Uterus (tissue), 4 donors: ENCODE data around the gene TDRD10. TPM values are rescaled to one million over a fixed set of nuclear protein-coding genes. Genes with fewer than 3 reads are reported as not detected.

Experiments used
- DNase-seq, 2 donors: peaks; one replicate each; pipeline ENCODE4 v3.0.0-alpha.2; 2019 to 2020
- H3K27ac ChIP-seq, 2 donors: fragments of 200-600 bp; sonication (generic); 1 replicate in 1 of 2; 2 replicates in 1 of 2; pipeline ENCODE4 v1.5.1; 2016 to 2018
- H3K27me3 ChIP-seq, 2 donors: fragments of 200-600 bp; sonication (generic); one replicate each; pipeline ENCODE4 v1.5.1; 2018 to 2019; ENCODE audit warnings: control low read depth in 1 of 2
- H3K36me3 ChIP-seq, 2 donors: fragments of 200-600 bp; sonication (generic); one replicate each; pipeline ENCODE4 v1.5.1; 2019; ENCODE audit warnings: control low read depth in 1 of 2
- H3K4me1 ChIP-seq, 2 donors: fragments of 200-600 bp; sonication (generic); one replicate each; pipeline ENCODE4 v1.5.1; 2018 to 2019; ENCODE audit warnings: control low read depth in 1 of 2
- H3K4me3 ChIP-seq, 2 donors: fragments of 200-600 bp; sonication (generic); 1 replicate in 1 of 2; 2 replicates in 1 of 2; pipeline ENCODE4 v1.5.1; 2018 to 2019; ENCODE audit warnings: mild to moderate bottlenecking in 1 of 2
- H3K9me3 ChIP-seq, 2 donors: fragments of 200-600 bp; sonication (generic); one replicate each; pipeline ENCODE4 v1.5.1; 2019; ENCODE audit warnings: control low read depth in 1 of 2
- POLR2A ChIP-seq, 2 donors: fragments of 450-650 bp; IDR thresholded peaks; one replicate each; pipeline ENCODE4 v1.6.1; 2016; ENCODE audit warnings: antibody characterized with exemption in 2 of 2, mild to moderate bottlenecking in 1 of 2, moderate library complexity in 1 of 2
- intact Hi-C: fragments of 100-400 bp; cut with DNase I; formaldehyde crosslinking; loops from one replicate; pipeline ENCODE4 v1.15.1; 2023; ENCODE audit warnings: low total_unique reads
- total RNA-seq, 4 donors: library from RNA; depleted of rRNA in 3 of 4; stranded (reverse); fragments of >200 nt in 3 of 4; gene quantifications; one replicate each; pipeline versions ENCODE4 v1.1.0 to v1.2.4, GENCODE V29; 2014 to 2023
- TF ChIP-seq, protein P1 (sequence below), 4 experiments: fragments of 200-600 bp in 2 of 4; fragments of 450-650 bp in 2 of 4; sonication (generic) in 2 of 4; IDR thresholded peaks; one replicate each; pipeline ENCODE4 v1.5.1; 2016 to 2019; ENCODE audit warnings: antibody characterized with exemption in 4 of 4, mild to moderate bottlenecking in 2 of 4, moderate library complexity in 1 of 4
- donor health status: DM: yes; HTN: yes; CAD: no.

Gene TDRD10
- total RNA-seq, 4 donors from 2014 or later, result 1.3 to 19.7 (median 6.9) TPM

DNA sequence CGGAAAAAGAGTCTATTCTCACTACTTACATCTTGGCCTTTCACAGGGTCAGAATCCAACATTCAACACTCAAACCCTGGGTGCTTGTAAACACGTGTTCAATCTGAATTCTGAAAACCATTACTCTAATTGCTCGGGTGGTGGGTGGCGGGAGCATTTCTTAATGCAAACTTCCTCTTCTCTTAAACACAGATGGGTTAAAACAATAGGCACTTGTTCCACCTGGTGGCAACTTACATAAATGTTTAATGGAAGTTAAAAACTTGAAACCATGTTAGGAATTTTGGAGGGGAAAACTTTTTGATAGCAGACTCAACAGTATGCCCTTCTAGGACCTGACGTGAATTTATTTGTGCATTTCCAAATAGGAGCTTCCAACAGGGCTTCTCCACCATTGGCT, 23.4 kb upstream of the TDRD10 start:
- Histone ChIP-seq H3K27ac (no peak overlapping the region), H3K36me3 (no peaks in the 10 kb centered on the region), H3K4me1 (no peaks in the 10 kb centered on the region), H3K4me3 (no peak overlapping the region), H3K9me3 (no peaks in the 10 kb centered on the region), H3K27me3 (no peaks in the 10 kb centered on the region)
- TF ChIP-seq, protein P1, sequence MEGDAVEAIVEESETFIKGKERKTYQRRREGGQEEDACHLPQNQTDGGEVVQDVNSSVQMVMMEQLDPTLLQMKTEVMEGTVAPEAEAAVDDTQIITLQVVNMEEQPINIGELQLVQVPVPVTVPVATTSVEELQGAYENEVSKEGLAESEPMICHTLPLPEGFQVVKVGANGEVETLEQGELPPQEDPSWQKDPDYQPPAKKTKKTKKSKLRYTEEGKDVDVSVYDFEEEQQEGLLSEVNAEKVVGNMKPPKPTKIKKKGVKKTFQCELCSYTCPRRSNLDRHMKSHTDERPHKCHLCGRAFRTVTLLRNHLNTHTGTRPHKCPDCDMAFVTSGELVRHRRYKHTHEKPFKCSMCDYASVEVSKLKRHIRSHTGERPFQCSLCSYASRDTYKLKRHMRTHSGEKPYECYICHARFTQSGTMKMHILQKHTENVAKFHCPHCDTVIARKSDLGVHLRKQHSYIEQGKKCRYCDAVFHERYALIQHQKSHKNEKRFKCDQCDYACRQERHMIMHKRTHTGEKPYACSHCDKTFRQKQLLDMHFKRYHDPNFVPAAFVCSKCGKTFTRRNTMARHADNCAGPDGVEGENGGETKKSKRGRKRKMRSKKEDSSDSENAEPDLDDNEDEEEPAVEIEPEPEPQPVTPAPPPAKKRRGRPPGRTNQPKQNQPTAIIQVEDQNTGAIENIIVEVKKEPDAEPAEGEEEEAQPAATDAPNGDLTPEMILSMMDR (IDR thresholded peaks at IDR 0.05), result no peak
- TF ChIP-seq POLR2A (IDR thresholded peaks at IDR 0.05), result no peak
- intact Hi-C loops, result no loop called here
- DNase-seq, result no peak

DNA sequence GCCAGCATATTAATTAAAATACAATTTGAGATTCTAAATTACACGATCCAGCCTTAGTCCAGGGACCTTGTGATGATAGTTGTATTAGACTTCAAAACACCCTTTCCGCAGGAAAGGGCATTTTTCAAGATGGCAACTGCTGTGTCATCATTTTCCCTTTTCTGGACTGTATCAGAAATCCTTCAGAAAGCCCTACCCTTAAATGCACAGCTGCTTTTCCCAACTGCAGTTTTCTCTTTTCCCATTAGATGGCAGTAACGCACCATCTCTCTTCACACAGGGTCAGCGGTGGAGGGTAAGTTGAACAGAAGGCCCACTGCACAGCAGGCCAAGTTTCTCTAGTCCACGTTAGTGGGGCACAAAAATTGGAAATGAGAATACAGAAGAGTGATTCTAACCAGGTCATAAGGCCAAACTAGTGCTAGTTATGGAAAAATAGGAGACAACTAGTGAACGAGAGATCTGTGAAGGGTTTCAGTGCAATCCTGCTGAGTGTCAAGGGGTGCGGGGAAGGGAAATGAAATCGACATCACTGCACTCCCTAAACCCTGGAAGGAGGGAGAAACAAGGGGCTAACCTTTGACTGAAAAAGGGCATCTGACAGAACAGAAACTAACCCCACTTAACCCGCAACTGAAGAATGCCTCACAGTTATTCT, 22.1 kb upstream of the TDRD10 start:
- DNase-seq, result peak; percentile 69 to 77
- H3K4me1 ChIP-seq, result no peaks in the 10 kb centered on the region
- peak overlapping the region in 1 of 2 donors; percentile 39 for H3K27ac ChIP-seq
- H3K27me3 ChIP-seq, result no peaks in the 10 kb centered on the region
- TF ChIP-seq, protein P1 (IDR thresholded peaks at IDR 0.05), result peak; percentile 87 to 98 (median 95)
- no peak for TF ChIP-seq POLR2A (IDR thresholded peaks at IDR 0.05)
- intact Hi-C loops, result loop anchor here (5.0 kb wide), 1 partner anchor 62 kb away; no protein-coding TSS in a partner anchor
- H3K9me3 ChIP-seq, result no peaks in the 10 kb centered on the region
- no peaks in the 10 kb centered on the region for H3K36me3 ChIP-seq
- no peak overlapping the region for H3K4me3 ChIP-seq

DNA sequence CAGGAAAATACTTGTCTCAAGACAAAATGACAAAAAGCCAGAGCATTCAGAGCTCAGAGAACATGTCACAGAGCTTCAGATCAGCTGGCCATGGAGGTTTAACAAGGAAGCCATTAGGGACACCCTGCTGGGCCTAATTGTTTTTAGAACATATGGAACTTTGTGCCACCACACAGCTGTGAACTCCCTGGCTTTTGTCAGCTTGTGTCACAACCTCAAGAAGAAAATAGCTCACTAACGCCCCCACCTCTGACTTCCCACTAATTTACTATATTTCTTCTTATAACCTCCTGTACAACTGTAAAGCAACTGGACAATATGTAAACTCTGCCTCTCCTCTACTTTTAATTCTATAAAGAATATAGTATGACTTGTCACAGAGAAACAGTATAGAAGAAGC, 21.0 kb upstream of the TDRD10 start:
- H3K27me3 ChIP-seq, result no peaks in the 10 kb centered on the region
- H3K36me3 ChIP-seq, result no peaks in the 10 kb centered on the region
- H3K4me1 ChIP-seq, result no peaks in the 10 kb centered on the region
- no peak for TF ChIP-seq POLR2A (IDR thresholded peaks at IDR 0.05)
- TF ChIP-seq, protein P1 (IDR thresholded peaks at IDR 0.05), result no peak
- DNase-seq, result no peak
- no peak overlapping the region for H3K4me3 ChIP-seq
- intact Hi-C loops, result loop anchor here (5.0 kb wide), 1 partner anchor 61 kb away; no protein-coding TSS in a partner anchor
- no peaks in the 10 kb centered on the region for H3K9me3 ChIP-seq
- H3K27ac ChIP-seq, result peak overlapping the region in 1 of 2 donors; percentile 39

DNA sequence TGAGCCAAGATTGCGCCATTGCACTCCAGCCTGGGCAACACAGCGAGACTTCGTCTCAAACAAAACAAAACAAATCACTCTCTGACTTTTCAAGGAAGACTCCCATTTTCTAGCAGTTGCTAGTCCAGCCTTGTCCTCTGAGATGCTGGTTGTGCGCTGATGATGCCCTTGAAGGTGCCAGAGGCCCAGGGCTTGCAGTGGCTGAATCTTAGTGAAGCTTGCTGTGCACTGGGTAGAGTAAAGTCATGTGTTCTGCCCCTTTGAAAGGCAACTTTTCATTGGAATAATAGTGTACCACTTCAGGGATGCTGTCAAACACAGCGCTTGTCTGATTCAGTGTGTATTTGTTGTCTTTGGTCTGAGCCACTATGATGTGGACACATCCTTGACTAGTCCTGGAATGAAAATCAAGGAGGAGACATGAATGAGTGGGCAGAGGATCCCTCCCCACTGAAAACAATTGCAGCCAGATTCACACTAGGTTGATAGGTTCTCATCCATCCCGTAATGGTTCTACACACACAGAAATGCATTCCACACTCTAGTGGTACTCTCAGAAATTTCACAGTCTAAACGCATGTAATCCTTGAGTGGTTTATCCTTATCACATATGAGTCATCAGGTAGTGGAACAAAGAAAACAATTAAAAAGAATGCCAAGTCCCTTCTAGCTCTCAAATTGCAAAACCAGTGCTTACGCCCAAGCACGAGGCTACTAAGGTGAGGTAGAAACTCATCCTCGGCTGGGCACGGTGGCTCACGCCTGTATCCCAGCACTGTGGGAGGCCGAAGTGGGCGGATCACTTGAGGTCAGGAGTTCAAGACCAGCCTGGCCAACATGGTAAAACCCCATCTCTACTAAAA, 17.8 kb upstream of the TDRD10 start:
- no peaks in the 10 kb centered on the region for H3K36me3 ChIP-seq
- intact Hi-C loops, result loop anchor here (5.0 kb wide), 1 partner anchor 58 kb away; no protein-coding TSS in a partner anchor
- no peak for DNase-seq
- no peak for TF ChIP-seq POLR2A (IDR thresholded peaks at IDR 0.05)
- TF ChIP-seq, protein P1 (IDR thresholded peaks at IDR 0.05), result no peak
- H3K27ac ChIP-seq, result peak overlapping the region; percentile 56 to 58
- no peaks in the 10 kb centered on the region for H3K27me3 ChIP-seq
- H3K4me1 ChIP-seq, result no peaks in the 10 kb centered on the region
- no peaks in the 10 kb centered on the region for H3K9me3 ChIP-seq
- no peak overlapping the region for H3K4me3 ChIP-seq

DNA sequence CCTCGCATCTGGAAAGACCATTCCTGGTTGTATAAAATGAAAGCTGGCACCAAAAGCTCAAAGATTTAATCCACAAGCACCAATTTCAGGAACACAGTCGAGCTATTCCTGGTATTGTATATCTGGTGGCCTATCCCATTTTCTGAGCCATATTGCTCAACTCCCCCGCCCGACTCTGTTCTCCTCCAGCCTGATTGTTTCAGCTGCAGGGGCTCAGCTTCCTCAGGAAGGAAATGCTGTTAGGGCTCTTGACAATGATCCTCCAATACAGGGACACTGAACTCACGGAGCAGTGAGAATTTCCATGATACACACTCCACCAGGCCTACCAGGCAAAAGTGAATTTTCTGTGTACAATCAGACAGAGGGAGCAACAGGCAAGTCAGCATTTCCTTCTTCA, 16.9 kb upstream of the TDRD10 start:
- no peaks in the 10 kb centered on the region for H3K4me1 ChIP-seq
- H3K27me3 ChIP-seq, result no peaks in the 10 kb centered on the region
- no peaks in the 10 kb centered on the region for H3K36me3 ChIP-seq
- H3K4me3 ChIP-seq, result no peak overlapping the region
- H3K9me3 ChIP-seq, result no peaks in the 10 kb centered on the region
- DNase-seq, result peak in 1 of 2 donors; percentile 66
- intact Hi-C loops, result no loop called here
- TF ChIP-seq, protein P1 (IDR thresholded peaks at IDR 0.05), result no peak
- TF ChIP-seq POLR2A (IDR thresholded peaks at IDR 0.05), result no peak
- H3K27ac ChIP-seq, result no peak overlapping the region
